ENCODE measurements around the gene EFNB2. TPM values are rescaled to one million over a fixed set of nuclear protein-coding genes. Genes with fewer than 3 reads are reported as not detected.

EFNB2 gene
- total RNA-seq, 1 experiment from 2014 or later = 16.9 TPM

GRCh38 chr13:106551751-106552150, 16.3 kb upstream of the EFNB2 start:
- DNase-seq = no peak
- intact Hi-C loops (cut with micrococcal nuclease; ENCODE audit: unreplicated experiment) = no loop called here
- H3K36me3 Mint-ChIP-seq (ENCODE audit: insufficient read depth, unreplicated experiment) = peaks cover 15% of the 10 kb centered on the region
- H3K4me1 Mint-ChIP-seq (ENCODE audit: low read depth, unreplicated experiment) = no peaks in the 10 kb centered on the region
- H3K27ac Mint-ChIP-seq (ENCODE audit: unreplicated experiment) = no peak overlapping the region
- no peaks in the 10 kb centered on the region for H3K27me3 Mint-ChIP-seq (ENCODE audit: unreplicated experiment)
- TF ChIP-seq CTCF (IDR thresholded peaks at IDR 0.05; ENCODE audit: unreplicated experiment) = no peak
- no peak overlapping the region for H3K4me3 Mint-ChIP-seq (ENCODE audit: low read depth, unreplicated experiment)
- no peaks in the 10 kb centered on the region for H3K9me3 Mint-ChIP-seq (ENCODE audit: low read depth, unreplicated experiment)
- BruUV-seq (replicated peaks) = no TSS peak
- CTCF ChIA-PET = no interaction called here

GRCh38 chr13:106551350-106551749, 15.9 kb upstream of the EFNB2 start:
- Mint-ChIP-seq H3K27me3 (ENCODE audit: unreplicated experiment) (no peaks in the 10 kb centered on the region), H3K36me3 (ENCODE audit: insufficient read depth, unreplicated experiment) (peaks cover 11% of the 10 kb centered on the region), H3K9me3 (ENCODE audit: low read depth, unreplicated experiment) (no peaks in the 10 kb centered on the region), H3K4me3 (ENCODE audit: low read depth, unreplicated experiment) (no peak overlapping the region), H3K27ac (ENCODE audit: unreplicated experiment) (no peak overlapping the region), H3K4me1 (ENCODE audit: low read depth, unreplicated experiment) (no peaks in the 10 kb centered on the region)
- CTCF ChIA-PET = no interaction called here
- intact Hi-C loops (cut with micrococcal nuclease; ENCODE audit: unreplicated experiment) = no loop called here
- no TSS peak for BruUV-seq (replicated peaks)
- no peak for DNase-seq
- TF ChIP-seq CTCF (IDR thresholded peaks at IDR 0.05; ENCODE audit: unreplicated experiment) = no peak

GRCh38 chr13:106550570-106551135, 15.2 kb upstream of the EFNB2 start:
- intact Hi-C loops (cut with micrococcal nuclease; ENCODE audit: unreplicated experiment) = no loop called here
- DNase-seq = no peak
- Mint-ChIP-seq H3K36me3 (ENCODE audit: insufficient read depth, unreplicated experiment) (peaks cover 4% of the 10 kb centered on the region), H3K27ac (ENCODE audit: unreplicated experiment) (no peak overlapping the region), H3K27me3 (ENCODE audit: unreplicated experiment) (no peaks in the 10 kb centered on the region), H3K4me1 (ENCODE audit: low read depth, unreplicated experiment) (no peaks in the 10 kb centered on the region), H3K9me3 (ENCODE audit: low read depth, unreplicated experiment) (no peaks in the 10 kb centered on the region), H3K4me3 (ENCODE audit: low read depth, unreplicated experiment) (no peak overlapping the region)
- TF ChIP-seq CTCF (IDR thresholded peaks at IDR 0.05; ENCODE audit: unreplicated experiment) = no peak
- CTCF ChIA-PET = no interaction called here
- no TSS peak for BruUV-seq (replicated peaks)

GRCh38 chr13:106548064-106548696, 12.7 kb upstream of the EFNB2 start:
- Mint-ChIP-seq H3K36me3 (ENCODE audit: insufficient read depth, unreplicated experiment) (no peaks in the 10 kb centered on the region), H3K4me1 (ENCODE audit: low read depth, unreplicated experiment) (no peaks in the 10 kb centered on the region), H3K9me3 (ENCODE audit: low read depth, unreplicated experiment) (no peaks in the 10 kb centered on the region), H3K27me3 (ENCODE audit: unreplicated experiment) (no peaks in the 10 kb centered on the region), H3K4me3 (ENCODE audit: low read depth, unreplicated experiment) (no peak overlapping the region), H3K27ac (ENCODE audit: unreplicated experiment) (no peak overlapping the region)
- DNase-seq = no peak
- TF ChIP-seq CTCF (IDR thresholded peaks at IDR 0.05; ENCODE audit: unreplicated experiment) = no peak
- no TSS peak for BruUV-seq (replicated peaks)
- intact Hi-C loops (cut with micrococcal nuclease; ENCODE audit: unreplicated experiment) = loop anchor here (10.0 kb wide), 2 partner anchors 367 to 577 kb away; no protein-coding TSS in a partner anchor
- CTCF ChIA-PET = no interaction called here
